ENCODE measurements around the gene TMTC1.

Gene TMTC1

DNA sequence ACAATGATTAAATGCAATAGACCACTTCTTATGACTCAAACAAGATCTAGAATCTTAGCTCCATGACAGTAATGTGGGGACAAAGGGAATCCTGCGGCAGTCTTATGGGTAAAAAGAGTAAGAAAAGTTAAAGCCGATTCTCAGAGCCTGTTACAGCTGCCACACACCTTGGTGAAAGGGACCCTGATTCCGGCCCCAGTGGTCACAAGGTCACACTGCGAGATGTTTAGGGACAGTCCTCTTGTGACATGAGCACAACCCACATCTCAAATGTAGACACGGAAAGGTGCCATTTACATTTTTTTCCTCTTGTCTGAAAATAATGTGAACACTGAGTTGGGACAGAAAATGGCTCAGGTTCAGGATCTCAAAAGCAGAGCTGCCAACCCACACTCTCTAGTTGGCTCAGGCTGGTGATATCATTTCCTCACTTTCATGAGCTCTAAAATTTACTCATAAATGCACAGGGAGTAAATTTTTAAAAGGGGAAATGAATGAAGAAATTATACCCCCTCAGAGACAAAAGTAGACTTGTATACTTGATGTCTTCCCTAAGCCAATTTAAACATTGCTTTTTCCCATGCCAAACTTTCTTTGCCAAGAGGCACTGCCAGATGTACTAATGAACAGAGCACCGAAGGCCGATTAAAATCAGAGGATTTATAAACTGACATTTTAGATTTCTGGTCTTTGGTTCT is 173.1 kb downstream of the TMTC1 start:
- DNase-seq = no peak

DNA sequence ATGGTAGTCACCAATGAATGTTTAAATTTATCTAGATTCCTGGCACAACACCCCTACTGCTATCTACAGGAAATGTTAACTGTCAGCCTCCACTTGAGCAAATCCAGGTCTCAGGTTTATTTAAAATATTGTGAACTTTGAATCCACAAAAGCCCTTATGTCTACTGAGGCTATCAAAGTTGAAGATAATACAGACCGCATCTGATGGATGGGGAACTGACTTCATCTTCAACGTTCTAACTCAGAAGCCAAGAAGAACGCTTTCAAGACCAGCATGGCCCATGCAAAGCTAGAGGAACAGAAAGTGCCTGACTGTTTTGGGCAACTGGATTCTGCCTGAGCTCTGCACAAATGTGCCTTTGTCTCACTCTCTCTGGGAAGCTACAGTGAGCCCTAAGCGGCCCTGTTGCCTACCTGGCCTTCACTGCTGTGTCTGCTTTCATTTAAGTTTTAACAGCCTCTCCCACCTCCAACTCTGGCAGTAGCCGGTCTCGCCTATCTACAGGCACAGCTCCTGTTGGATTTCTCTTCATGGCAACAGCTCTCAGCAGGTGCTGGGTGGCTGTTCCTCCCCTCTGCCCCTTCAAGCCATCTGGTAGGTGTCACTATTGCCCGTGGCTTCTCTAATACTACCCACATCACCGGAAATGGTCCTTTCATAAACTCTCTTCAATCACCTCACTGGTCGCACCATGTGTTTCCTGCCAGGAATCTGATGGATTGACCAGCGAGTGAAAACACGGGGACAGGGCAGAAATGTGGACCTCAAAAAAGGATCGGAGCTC is 174.1 kb downstream of the TMTC1 start:
- DNase-seq = no peak

DNA sequence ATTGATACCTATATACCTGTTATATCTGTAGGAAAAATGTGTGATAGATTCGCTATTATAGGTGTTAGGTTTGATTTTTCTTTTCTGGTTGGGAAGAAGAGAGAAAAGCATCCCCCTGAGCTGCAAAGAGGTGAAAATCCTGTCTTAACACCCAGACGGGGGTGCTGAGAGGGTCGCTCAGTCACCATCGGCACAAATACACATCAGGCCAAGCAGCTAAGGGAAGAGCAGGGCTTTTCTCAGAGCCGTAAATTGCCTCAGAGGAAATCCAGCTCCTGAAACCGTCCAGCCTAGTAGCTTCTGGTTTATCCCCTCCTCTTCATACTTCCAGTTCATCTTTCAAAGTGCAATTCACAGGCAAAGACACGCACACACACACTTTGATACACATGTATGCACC is 175.2 kb downstream of the TMTC1 start:
- no peak for DNase-seq

DNA sequence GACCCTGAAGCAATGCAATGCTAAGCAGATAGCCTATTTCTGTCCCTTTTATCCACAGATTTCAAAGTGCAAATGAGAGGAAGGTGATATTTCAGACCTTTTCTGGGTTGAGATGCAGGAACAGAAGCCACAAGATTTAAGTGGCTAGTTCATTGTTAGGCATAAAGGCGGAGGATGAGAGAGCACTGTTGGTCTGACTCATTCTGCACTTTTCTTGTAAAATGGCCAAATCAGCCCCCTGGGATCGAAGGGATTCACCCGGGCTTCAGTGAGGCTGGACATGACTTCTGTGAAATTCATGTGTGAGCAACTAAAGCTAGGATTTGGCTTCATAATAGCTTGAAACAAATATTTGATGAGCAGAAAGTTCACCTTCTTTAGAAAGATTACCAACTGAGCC is 184.4 kb downstream of the TMTC1 start:
- no peak for DNase-seq

DNA sequence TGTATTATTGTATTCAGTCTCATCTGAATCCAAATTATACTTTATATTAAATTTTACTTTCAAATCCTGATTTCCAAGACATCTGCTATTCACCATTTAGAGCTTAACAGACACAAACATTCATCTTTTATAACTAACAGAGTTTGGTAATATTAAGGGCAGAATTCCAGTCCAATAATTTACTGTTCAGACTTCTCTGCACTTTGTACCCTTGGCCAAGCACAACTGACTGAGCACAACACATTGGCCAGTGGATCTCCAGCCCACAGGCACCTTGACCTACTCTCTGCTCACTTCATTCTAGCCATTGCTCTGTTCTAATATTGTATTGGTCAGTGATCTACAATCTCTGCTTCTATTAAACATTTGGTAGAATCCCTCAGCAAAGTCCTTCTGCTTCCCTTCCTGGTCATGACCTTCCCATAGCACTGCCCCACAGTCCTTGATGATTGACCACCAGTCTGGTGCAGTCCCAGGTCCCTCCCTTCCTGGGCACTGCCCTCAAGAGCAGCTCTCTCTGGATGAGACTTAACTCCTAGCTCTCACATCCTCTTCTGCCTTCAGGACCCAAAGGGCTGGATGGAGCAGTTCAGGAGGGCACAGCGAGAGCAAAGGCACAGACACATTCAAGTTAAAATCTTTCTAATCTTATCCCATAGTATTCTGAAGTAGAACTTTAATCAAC is 188.5 kb downstream of the TMTC1 start:
- DNase-seq = no peak

DNA sequence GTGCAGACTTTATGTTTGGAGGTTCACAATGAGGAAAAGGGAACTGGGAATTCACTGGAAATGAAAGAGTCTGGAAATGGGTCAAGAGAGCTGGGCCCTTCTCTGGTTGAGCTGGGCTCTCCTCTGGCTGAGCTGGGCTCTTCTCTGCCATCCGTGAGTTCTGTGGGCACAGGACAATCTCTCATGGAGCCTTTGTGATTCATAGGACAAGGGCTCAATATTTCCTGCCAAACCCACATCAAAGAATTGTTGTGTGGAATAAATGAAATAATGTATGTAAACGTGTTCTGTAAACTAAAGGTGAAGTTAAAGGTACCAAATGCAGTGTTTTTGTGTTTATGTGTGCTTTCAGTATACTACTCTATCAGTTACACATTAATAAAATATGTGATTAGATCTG is 190.7 kb downstream of the TMTC1 start:
- no peak for DNase-seq

DNA sequence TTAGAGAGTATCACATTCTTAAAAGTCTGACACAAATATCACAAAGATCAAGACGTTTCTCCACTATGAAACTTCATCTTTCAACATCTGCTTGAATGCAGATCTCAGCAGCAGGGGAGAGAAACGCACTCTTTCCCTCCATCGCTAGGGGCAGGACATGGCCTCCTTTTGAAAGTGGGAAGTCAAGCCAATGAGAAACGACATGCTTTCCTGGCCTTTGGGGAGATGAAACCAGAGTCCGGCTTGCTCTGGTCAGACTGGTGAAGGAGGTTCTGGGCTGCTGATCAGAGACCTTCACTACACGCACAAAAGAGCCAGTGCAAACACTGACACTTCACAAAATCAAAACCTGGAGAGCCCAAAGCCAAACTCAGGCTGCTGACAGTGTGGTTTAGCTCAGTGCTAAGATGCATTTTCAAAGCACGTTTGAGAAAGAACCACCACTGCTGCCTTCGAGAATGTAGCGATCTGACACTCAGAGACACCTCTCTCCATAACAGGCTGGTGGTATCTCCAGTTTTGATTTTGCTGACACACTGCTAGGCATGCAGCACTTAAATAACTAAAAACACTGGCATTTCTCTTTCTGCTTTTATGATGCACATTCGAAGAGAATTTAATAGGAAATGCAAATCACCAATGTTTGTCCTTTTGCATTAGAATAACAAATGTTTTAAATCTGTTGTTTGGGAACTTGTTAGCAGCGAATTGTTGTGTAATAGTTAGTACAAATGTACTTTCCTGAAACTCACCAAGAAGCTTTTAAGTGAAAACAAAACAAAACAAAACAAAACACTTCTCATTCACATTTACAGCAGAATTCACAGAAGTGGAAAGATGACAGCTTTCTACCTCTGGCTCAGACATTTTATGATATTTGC is 192.4 kb downstream of the TMTC1 start:
- DNase-seq = no peak

DNA sequence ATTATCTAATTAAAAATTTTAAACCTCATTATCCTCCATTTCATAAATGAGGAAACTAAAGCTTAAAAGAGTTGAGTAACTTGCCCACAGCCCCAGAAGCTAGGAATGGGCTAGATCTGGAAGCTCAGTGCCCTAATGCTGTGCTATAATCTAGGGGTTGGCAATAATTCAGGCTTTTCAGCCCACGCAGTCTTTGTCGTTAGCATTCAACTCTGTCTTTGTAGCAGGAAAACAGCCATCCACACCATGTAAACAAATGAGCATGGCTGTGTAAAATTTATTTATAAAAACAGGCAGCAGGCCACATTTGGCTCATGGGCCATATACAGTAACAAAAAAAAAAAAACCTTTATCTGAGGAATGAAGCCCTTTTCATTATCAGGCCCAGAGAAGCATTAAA is 193.9 kb downstream of the TMTC1 start:
- DNase-seq = no peak

DNA sequence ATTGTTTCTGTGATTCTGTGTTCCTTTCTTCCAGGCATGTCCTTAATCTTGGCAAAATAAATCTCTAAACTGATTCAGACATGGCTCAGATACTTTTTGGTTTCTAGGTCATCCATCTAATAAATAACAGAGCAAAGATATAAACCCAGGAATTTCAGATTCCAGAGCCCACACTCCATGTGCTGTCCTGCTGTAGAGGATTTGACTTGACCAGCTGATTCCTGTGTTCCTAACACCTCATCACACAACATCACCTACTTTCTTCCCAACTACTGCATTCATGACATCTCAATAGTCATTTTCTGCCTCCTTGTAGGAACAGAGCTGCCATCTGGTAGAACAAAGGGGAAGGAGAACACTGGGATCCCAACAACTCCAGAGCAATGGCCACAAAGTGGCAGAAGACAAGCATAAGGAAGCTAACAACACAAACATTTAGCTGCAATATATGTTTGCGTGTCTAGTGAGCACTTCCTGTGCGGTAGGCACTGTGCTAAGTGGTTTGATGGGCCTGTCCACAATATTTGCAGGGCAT is 194.4 kb downstream of the TMTC1 start:
- DNase-seq = no peak

DNA sequence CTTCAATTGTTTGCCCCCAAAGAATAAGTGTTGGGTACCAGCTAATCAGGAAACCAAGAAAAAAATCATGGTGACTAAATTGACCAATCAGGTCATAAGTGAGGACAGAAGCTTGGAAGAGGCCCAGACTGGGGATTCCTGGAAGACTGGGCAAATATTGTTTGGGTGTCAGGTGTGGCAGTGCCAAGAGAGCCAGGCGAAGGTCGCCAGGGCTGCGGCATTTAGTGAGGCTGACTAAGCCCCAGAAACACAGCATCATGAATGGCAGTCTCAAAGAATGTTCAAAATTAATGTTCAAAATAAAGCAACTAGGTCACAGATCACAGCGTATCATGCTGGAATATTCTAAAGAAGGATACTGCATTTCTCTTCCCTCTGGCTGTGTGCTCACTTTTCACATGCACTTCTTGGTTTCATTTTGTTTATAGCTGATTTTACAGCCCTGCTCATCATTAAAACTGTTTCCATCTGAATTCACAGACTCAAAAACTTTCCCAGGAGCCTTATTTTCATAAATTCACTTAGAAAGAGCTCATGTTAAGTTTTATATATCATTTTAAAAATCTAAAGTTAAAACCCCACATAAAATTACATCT is 201.0 kb downstream of the TMTC1 start:
- DNase-seq = no peak

DNA sequence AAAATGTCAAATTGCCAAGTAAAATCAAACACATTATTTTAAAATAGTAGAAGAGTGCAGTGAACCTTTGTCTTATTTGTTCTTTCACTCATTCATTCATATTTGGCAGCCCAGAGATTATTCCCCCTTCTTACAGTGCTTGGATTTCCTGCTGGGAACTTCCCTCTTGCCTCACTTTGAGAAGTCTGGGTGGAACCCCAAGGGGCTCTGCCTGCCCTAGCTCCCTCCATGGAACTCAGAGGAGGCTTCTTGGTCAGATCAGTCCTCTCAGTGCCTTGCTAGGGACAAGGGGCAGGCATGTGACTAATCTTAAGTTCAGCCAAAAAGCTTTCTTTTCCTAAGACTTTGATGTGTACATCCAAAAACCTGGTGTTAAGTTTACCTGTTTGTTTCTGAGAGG is 201.6 kb downstream of the TMTC1 start:
- DNase-seq = no peak

DNA sequence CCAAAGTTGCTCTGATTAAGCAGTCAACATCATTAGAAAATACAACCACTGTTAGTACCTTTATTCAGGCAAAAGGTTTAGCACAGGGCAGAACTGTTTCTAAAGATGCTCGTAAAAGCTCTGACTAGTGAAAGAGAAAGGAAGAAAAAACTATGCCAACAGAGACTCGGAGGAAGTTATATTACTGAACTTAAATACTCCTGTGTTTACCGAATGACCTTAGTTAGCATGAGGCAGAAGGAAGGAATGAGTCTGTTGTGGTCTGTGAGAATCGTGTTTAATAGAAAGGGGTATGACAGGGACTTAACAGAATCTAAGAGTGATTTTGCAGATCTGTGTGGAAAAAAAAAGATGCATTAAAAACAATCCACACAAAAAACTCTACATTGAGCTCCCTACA is 202.1 kb downstream of the TMTC1 start:
- no peak for DNase-seq

DNA sequence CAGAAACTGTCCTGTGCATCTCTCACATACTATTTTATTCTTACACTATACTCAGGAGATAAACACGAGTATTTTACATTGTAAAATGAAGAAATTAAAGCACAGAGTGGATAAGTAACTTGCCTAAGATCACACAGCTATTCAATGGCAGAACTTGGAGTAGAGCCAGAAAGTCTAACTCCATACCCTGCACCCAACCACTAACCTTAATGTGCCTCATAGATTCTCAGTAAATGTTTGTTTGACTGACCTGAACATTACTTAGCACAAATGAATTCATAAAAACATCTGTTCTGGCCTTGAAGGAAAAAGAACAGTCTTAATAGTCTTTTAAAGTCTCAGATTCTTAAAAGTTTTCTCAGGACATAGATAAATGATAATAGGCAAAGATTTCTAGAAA is 202.8 kb downstream of the TMTC1 start:
- no peak for DNase-seq

DNA sequence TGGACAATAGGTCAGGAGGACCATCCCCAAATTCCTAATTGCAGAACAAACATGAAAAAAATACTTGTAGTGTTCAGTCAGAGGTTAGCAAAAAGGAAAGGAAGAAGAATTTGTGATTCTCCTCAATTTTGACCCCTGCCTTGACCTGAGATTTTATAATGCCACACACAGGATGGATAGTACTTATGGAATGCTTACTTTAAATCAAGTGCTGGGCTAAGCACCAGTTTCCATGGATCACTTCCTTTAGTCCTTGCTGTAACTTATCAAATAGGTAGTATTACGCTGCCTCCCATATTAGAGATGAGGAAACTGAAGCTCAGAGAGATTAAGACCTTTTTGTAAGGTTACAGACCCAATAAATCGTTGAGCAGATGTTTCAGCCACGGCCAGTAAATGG is 205.0 kb downstream of the TMTC1 start:
- no peak for DNase-seq

DNA sequence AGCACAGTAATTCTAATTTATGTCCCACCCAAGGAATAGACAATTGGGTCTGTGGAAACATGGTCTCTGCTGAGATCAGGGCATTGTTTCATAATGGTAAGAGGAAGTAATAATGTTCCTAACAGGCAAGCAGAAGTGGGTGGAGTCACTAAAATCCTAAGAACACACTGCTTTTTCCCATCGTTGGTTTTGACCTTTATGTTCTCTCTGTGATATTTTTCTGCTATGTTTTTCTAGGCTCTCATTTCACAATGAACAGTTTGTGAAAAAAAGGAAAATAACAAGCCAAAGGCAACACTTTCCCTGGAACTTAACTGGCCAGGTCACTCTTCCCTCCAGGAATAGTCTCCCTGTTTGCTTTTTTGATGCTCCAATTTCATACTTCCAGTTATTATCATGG is 205.7 kb downstream of the TMTC1 start:
- no peak for DNase-seq

DNA sequence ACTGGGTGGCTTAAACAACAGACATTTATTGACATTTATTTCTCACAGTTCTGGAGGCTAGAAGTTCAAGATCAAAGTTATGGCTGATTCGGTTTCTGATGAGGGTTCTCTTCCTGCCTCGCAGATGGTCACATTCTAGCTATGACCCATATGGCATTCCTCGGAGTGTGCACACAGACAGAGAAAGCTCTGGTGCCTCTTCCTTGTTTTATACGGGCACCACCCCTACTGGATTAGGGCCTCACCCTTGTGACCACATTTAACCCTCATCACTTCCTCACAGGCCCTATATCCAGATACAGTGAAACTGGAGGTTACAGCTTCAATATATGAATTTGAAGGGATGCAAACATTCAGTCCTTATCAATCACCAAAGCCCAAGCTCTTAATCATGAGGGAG is 209.2 kb downstream of the TMTC1 start:
- no peak for DNase-seq

DNA sequence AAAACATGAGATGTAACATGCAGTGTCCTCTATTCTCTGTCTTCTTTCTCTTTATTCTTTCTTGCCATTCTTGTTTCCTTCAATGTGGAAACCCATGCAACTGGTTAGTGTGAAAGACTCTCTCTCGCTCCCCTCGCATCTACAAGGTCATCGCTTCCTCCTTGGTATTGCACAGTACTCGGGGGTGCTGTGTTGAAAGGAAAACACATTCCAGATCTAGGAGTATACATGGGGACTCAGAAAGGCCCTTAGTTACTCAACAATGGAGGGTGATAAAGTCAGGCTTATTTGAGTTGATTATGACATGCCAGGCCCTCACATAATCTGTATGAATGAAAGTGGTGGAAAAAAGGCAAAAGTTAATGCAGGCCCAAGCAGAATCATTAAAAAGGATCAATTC is 210.8 kb downstream of the TMTC1 start:
- no peak for DNase-seq

DNA sequence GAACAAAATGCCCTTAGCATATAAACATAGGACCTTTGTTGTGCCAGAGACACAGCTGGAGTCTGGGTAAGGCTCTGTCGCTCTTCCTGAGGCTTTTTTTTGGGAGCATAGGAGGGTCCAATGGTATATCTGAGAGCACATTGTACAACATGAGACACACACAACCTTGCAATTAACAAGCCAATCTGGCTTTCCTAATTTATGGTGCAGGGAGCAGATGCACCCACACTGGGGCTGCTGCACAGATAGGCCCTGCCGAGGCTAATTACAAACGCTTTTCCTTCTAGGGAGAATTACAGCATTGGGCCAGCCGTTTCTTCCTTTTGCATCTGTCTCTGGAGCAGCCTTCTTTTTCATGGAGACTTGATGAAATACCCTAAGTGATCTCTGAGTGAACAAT is 211.3 kb downstream of the TMTC1 start:
- DNase-seq = no peak

DNA sequence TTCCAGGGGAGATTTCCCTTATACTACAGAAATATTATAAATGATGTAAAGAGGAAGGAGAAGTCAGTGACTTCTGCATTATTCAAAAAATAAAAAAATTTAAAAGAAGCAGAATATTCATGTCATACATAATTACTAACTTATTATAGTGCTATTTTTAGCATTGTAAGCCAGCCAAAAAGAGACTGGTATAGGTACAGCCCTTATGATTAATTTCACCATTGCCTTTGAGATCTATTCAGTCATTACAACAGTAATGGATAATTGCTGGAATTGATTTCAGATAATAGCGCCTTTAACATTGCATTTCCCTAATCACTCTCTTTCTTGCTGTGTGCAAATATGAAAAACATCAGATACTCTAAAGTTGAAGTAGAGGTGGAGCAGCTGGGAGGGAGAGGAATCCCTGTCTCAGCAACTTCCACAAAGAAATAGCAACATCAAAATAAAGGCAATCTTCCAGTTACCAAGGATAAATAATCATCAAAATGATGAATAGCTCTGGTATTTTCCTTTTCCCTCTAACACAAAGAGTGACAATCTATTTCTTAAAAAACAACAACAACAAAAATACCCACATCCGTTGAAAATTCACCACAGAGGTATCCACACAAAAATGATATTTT is 214.5 kb downstream of the TMTC1 start:
- DNase-seq = no peak

DNA sequence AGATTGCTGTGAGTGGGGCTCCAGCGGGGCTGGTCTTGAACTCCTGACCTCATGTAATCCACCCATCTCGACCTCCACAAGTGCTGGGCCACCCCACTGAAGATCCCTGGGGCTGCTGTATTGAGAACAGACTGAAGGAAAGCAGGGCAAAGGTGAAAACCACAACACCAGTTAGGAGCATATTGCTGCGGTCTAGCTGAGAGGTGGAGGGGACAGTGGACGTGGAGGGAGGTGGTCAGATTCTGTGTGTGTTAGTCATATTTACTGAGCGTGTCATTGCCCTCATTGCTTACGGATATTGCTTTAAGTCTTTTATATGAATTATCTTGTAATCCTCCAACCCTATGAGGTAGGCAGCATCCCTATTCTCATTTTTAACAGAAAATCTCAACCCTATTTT is 217.3 kb downstream of the TMTC1 start:
- no peak for DNase-seq

DNA sequence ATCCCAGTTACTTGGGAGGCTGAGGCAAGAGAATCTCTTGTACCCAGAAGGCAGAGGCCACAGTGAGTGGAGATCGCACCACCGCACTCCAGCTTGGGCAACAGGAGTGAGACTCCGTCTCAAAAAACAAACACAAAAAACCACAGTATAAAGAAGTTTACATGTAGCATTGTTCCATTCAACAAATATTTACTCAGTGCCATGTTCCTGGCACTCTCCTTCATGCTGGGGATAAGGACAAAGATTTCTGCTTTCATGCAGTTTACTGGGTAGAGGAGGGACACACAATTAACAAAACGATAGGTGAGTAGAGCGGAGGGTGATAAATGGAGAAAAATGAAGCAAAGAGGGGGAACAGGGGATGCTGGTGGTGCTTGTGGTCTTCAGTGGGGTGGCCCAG is 218.0 kb downstream of the TMTC1 start:
- DNase-seq = no peak

DNA sequence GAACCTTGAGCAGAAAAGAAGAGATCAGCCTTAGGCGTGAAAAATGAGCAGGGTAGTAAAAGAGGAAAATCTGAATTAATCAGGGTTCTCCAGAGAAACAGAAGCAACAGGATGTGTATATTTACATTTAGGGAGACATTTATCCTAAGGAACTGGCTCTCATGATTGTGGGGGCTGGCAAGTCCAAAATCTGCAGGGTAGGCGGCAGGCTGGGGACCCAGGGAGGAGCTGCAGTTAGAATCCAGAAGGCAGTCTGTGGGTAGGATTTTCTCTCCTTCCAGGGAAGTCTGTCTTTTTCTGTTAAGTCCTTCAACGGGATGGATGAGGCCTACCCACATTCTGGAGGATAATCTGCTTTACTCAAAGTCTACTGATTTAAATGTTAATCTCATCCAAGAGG is 218.8 kb downstream of the TMTC1 start:
- DNase-seq = no peak
